Testis (tissue), 2 donors: ENCODE data around the gene SYNGR3.

Experiments
- CTCF ChIP-seq, 3 experiments: fragments of 450-650 bp in 2 of 3; fragments of 200-600 bp in 1 of 3; sonication (generic) in 1 of 3; IDR thresholded peaks; one replicate each; pipeline ENCODE4 v1.5.1; 2016 to 2019; ENCODE audit warnings: antibody characterized with exemption in 3 of 3, mild to moderate bottlenecking in 2 of 3, moderate library complexity in 1 of 3
- POLR2A ChIP-seq: fragments of 450-650 bp; IDR thresholded peaks from one replicate; pipeline ENCODE4 v1.6.1; 2017; ENCODE audit warnings: antibody characterized with exemption, mild to moderate bottlenecking, moderate library complexity

GRCh38 chr16:1978476-1979120, 11.2 kb upstream of the SYNGR3 start:
- TF ChIP-seq CTCF (IDR thresholded peaks at IDR 0.05) (no peak), POLR2A (no peak)
